ENCODE results near the gene CTSE. TPM values are rescaled to one million over a fixed set of nuclear protein-coding genes. Genes with fewer than 3 reads are reported as not detected.

The CTSE gene
- total and polyA plus RNA-seq, 2 experiments from 2014 or later: 65.9 to 86.0 TPM

DNA sequence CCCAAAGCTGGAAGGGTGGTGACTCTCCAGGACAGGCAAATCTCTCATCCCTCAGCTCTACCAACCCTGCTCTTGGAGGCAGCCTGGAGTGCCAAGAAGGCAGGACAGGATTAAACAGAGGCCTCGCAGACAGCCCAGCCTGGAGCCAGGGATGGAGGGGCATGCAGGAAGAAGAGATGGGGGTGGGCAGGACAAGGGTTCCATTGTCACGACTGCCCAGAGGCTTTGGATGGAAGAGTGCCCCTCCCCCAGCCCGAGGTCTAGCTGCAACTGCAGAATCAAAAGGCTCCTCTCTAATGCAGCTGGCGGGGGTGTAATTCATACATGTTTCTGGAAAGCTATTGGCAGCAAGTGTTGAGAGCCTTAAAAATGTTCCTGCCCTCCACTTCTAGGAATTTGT, 29.3 kb downstream of the CTSE start:
- H3K4me1 ChIP-seq (ENCODE audit: insufficient read depth): no peaks in the 10 kb centered on the region
- no peak overlapping the region for H3K27ac ChIP-seq
- no peaks in the 10 kb centered on the region for H4K20me1 ChIP-seq (ENCODE audit: insufficient read depth, poor library complexity, severe bottlenecking)
- no peak overlapping the region for H3K4me2 ChIP-seq
- H2AFZ ChIP-seq: no peak overlapping the region
- H3K4me3 ChIP-seq: no peak overlapping the region
- H3K36me3 ChIP-seq (replicated peaks; ENCODE audit: insufficient read depth, low read depth): no peaks in the 10 kb centered on the region
- 52% methylated on average over 4 of the region's 4 CpGs for WGBS (ENCODE audit: low lambda C conversion rate, missing lambda C conversion rate)
- H3K79me2 ChIP-seq: no peaks in the 10 kb centered on the region
- TF ChIP-seq EZH2 (IDR thresholded peaks at IDR 0.05; ENCODE audit: borderline replicate concordance): no peak
- no peak for TF ChIP-seq CTCF (IDR thresholded peaks at IDR 0.05; ENCODE audit: poor library complexity)
- TF ChIP-seq EZH2phosphoT487 (IDR thresholded peaks at IDR 0.05; ENCODE audit: low read depth, severe bottlenecking, unreplicated experiment): no peak
- H3K27me3 ChIP-seq: no peaks in the 10 kb centered on the region
- no peak for DNase-seq (ENCODE audit: low spot score)
- H3K9me3 ChIP-seq (ENCODE audit: low read depth): no peaks in the 10 kb centered on the region
- no peaks in the 10 kb centered on the region for H3K9me2 ChIP-seq (replicated peaks; ENCODE audit: insufficient read depth)

GRCh38 chr1:205993068-205993467, 30.6 kb downstream of the CTSE start:
- Histone ChIP-seq H3K9me3 (ENCODE audit: low read depth) (no peaks in the 10 kb centered on the region), H3K4me2 (no peak overlapping the region), H3K4me1 (ENCODE audit: insufficient read depth) (no peaks in the 10 kb centered on the region), H2AFZ (no peak overlapping the region), H3K4me3 (no peak overlapping the region), H4K20me1 (ENCODE audit: insufficient read depth, poor library complexity, severe bottlenecking) (no peaks in the 10 kb centered on the region), H3K27me3 (no peaks in the 10 kb centered on the region), H3K9me2 (replicated peaks; ENCODE audit: insufficient read depth) (no peaks in the 10 kb centered on the region), H3K27ac (no peak overlapping the region), H3K79me2 (no peaks in the 10 kb centered on the region), H3K36me3 (replicated peaks; ENCODE audit: insufficient read depth, low read depth) (no peaks in the 10 kb centered on the region)
- DNase-seq (ENCODE audit: low spot score): no peak
- TF ChIP-seq EZH2 (IDR thresholded peaks at IDR 0.05; ENCODE audit: borderline replicate concordance) (no peak), CTCF (IDR thresholded peaks at IDR 0.05; ENCODE audit: poor library complexity) (no peak), EZH2phosphoT487 (IDR thresholded peaks at IDR 0.05; ENCODE audit: low read depth, severe bottlenecking, unreplicated experiment) (no peak)
- WGBS (ENCODE audit: low lambda C conversion rate, missing lambda C conversion rate): 89% methylated on average over 1 of the region's 1 CpG

- DNase-seq (ENCODE audit: low spot score): no peak
- no peaks in the 10 kb centered on the region for H4K20me1 ChIP-seq (ENCODE audit: insufficient read depth, poor library complexity, severe bottlenecking)
- no peaks in the 10 kb centered on the region for H3K27me3 ChIP-seq
- H3K4me1 ChIP-seq (ENCODE audit: insufficient read depth): no peaks in the 10 kb centered on the region
- no peaks in the 10 kb centered on the region for H3K9me3 ChIP-seq (ENCODE audit: low read depth)
- whole genome bisulfite sequencing (ENCODE audit: low lambda C conversion rate, missing lambda C conversion rate): 96% methylated on average over 14 of the region's 14 CpGs
- TF ChIP-seq EZH2 (IDR thresholded peaks at IDR 0.05; ENCODE audit: borderline replicate concordance) (no peak), CTCF (IDR thresholded peaks at IDR 0.05; ENCODE audit: poor library complexity) (no peak), EZH2phosphoT487 (IDR thresholded peaks at IDR 0.05; ENCODE audit: low read depth, severe bottlenecking, unreplicated experiment) (no peak)
- no peaks in the 10 kb centered on the region for H3K36me3 ChIP-seq (replicated peaks; ENCODE audit: insufficient read depth, low read depth)
- H3K79me2 ChIP-seq: no peaks in the 10 kb centered on the region
- H3K4me3 ChIP-seq: no peak overlapping the region
- no peaks in the 10 kb centered on the region for H3K9me2 ChIP-seq (replicated peaks; ENCODE audit: insufficient read depth)
- no peak overlapping the region for H3K27ac ChIP-seq
- H2AFZ ChIP-seq: no peak overlapping the region
- no peak overlapping the region for H3K4me2 ChIP-seq
Measured at GRCh38 chr1:205992218-205992882, 31.3 kb downstream of the CTSE start.

Measured in hepatocyte (in vitro differentiated cells).